Activated CD8-positive, alpha-beta memory T cell treated with anti-CD3 and anti-CD28 coated beads for 48 hours (primary cell): ENCODE measurements around the gene RCOR1.

Experiments
- DNase-seq, 3 experiments: peaks; one replicate each; pipeline ENCODE4 v3.0.0-alpha.2; 2020; ENCODE audit warnings: low read depth in 2 of 3, low spot score in 2 of 3

The RCOR1 gene

DNA sequence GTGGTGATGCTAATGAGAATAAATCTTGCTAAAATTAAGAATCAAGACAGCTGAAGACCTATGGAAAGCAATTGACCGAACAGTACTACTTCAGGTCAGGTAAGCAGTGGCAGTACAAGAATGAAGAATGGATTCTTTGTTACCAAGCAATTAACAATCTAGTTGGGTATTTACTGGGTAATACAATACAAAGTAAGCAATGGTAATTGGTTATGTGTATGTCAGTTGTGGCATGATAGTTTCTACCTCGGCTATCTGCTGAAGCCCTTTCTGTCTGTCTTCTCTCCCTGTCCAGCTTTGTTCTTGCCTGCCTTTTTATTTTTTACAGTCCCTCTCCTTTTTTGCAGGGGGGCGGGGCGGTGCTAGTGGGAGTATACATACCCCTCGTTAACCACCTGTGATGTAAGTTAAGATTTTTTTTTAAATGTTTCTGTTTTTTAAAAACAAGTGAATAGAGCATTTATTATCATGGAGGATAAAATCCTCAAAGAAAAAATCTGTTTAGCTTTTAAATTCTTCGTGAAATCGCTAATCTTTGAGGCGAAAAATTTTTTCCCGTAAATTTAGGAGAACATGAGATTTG is 75.9 kb downstream of the RCOR1 start:
- no peak for DNase-seq

DNA sequence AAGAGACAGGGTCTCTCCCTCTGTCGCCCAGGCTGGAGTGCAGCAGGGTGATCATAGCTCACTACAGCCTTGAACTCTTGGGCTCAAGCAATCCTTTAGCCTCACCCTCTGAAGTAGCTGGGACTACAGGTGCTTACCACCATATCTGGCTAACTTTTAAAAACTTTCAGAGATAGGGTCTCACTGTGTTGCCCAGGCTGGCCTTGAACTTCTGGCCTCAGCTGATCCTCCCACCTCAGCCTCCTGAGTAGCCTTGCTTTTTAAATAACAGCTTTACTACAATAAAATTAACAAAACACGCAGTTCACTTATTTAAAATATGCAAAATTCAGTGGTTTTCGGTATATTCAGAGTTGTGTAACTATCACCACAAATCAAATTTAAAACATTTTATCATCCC is 79.0 kb downstream of the RCOR1 start:
- DNase-seq = no peak

DNA sequence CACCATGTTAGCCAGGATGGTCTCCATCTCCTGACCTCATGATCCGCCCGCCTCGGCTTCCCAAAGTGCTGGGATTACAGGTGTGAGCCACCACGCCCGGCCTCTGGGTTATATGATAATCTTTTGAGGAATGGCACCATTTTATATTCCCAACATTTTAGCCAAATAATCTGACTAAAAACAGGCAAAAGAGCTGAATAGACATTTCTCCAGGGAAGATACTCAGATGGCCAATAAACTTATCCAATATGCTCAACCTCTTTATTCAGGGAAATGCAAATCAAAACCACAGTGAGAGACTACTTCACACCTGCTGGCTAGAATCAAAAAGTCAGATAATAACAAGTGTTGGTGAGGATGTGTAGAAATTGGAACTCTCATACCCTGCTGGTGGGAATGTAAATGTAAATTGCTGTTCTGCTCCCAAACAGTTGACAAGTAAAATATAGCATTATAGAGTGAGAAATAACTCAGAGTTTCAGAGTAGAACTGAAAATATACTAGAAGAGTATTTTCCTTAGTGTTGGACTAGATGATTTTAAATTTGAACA is 80.0 kb downstream of the RCOR1 start:
- DNase-seq = no peak

DNA sequence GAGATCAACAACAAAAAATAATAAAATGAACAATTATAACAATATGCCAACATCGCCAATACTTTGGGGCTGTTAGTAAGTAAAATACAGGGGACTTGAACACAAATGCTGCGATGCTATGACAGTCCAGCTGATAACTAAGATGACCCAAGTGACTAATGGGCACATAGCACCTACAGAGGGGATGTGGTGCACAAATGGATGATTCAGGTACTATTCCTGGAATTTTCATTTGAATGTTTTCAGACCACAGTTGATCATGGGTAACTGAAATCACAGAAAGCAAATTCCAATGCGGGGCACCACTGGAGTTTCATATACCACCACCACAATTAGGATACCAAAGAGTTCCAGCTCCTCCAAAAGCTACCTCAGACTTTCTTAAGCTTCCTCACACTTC is 82.9 kb downstream of the RCOR1 start:
- no peak for DNase-seq

GRCh38 chr14:102678394-102678793 is 85.9 kb downstream of the RCOR1 start:
- no peak for DNase-seq

DNA sequence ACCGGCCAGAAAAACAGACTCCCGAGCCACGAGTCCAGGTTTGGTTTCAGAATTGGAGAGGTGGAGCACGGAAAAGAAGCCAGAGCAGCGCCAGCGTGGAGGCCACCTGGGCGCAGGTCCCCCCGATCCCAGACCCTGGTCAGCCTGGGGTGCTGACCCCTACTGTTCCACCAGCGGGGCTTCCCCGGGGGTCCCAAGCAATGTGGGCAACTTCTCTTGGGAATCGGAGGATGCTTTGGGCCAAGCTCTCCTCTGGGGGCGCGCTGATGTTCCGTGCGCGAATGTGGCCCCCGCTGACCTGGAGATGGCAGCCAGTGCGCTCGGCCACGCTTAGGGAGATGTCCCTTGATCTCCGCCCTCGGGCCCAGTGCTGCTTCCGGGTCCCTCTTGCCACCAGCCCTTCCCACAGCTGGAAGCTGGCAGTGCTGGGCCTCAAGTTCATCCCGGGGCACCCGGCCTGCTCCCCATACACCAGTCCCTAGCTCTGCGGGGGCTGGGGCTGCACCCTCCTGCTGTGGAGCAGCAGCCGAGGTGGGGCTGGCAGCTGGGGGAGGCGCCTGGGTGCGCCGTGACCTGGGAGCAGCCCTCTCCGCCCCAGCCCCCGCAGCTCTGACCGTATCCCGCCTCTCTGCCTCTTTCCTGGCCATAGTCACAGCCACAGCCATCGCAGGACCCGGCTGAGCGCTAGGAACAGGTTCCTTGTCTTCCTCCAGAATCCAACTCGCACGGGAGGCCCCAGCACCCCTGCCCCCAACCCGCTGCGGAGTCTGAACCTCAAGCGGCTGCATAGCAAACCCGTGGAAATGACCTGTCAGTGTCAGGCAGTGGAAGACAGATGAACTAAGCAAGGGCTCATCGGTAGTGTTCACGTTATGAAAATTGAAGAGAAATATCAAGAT is 91.2 kb downstream of the RCOR1 start:
- DNase-seq = no peak

DNA sequence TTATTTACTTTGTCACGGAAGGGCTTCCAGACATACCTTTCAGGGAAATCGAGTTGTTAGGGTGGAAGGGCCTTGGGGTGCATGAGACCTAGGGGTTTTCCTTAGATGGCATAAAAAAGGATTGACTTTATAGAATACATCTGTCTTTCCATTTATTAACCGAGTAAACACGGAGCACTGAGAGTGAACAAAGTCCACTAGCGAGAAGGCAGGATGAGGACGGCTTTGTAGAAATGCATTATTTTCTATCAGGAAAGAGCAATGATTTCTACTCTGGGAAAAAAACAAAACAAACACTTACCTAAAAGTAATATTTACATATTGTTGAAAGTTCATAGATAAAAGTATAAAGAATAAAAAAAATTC is 91.8 kb downstream of the RCOR1 start:
- no peak for DNase-seq

GRCh38 chr14:102686196-102686801 is 93.8 kb downstream of the RCOR1 start:
- DNase-seq = no peak

DNA sequence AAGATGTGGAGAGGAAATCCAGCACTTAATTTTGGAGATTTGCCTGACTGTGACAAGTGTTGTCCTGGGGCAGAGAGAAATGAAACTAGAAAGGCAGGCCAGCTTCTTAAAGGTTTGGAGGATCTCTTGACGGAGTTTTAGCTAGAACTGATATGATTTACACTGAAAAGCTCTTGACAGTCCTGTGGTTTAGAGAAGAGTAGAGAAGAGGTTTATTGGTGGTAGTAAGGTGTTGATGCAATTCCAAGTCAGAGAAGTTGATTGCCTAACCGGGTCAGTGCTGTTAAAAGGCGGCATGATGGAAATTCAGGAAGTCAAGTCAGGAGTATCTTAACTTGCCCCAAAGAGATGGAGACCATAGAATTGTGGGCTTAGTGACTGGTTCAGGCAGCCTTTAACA is 95.8 kb downstream of the RCOR1 start:
- DNase-seq = no peak

DNA sequence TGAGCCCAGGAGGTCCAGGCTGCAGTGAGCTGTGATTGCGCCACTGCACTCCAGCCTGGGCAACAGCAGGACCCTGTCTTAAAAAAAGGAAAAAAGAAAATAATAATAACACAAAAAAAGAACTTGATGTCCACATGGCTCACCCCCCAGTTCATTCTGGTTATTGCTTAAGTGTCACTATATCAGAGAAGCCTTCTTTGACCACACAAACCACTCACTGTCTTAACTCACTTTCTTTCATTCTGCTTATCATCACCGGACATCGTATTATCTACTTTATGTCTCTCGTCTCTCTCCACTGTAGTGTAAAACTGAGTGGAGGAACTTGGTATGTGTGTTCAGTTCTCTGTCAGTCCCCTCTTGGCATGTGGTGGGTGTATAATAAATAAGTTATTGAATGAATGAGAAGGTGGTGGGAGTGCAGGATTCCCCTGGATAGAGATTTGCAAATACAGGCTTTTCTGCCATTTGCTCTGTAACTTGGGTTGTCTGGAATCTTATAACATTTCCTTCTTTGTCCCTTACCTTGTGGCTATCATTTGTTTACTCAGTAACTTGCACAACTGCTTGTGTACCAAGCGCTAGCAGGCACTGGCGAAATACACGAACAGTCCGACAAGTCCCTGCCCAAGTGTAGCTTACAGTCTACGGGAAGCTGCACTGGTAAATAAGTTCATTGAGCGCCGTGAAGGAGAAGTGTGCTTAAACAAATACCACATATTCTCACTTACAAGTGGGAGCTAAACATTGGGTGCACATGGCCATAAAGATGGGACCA is 98.2 kb downstream of the RCOR1 start:
- no peak for DNase-seq

GRCh38 chr14:102691763-102692162 is 99.3 kb downstream of the RCOR1 start:
- DNase-seq = no peak

- DNase-seq = no peak
These were observed 99.9 kb downstream of the RCOR1 start for GRCh38 chr14:102692334-102692733.

DNA sequence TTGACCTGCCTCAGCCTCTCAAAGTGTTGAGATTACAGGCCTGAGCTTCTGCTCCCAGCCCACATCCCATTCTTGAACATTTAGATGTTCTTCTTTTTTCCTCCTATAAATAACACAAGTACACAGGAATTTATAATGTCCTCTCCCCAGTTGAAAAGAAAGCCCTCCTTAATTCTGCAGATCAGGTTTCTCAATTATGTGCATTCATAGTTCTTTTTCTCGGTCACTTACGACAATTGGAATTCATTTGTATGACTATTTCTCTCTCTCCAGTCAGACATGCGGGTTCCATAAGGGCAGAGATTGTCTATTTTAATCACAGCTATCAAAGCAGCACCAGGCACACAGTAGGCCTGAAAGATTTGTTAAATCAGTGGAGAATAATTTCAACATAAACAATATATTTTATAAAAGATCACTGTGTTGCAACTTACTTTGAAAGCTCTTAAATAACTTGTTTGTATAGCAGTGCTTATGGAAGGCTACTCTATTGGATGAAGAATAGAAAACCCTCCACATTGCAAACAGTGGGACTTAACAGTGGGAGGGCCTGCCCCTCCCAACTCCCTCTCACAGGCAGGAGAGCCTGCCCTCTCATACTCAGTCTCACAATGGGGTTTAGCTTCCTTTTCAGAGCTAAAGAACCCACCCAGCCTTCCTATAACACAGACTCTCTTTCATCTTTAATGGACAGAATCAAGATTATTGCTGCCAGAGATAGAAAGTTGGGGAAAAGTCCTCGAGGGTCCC is 100.7 kb downstream of the RCOR1 start:
- no peak for DNase-seq

- DNase-seq = peak in 1 of 3 experiments; percentile 27
These were observed 102.2 kb downstream of the RCOR1 start for GRCh38 chr14:102694530-102695166.

GRCh38 chr14:102695167-102695555 is 102.7 kb downstream of the RCOR1 start:
- DNase-seq = no peak

DNA sequence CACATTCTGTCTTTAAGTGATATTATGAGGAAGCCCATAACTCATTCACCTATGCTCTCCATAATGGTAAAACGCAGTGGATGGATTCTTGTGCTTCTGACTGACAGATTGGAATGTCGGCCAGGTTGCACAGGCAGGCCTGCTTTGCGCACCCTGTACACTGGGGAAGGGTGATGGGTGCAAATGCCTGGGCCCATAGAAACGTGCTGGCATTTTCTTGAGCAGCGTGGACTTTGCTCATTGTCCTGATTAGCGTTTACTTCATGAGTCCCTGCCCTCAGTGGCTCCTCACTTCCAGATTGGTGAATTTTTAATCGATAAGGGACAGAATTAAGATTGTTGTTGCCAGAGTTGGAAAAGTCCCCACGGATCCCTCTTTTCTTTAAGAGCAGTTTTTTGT is 103.9 kb downstream of the RCOR1 start:
- no peak for DNase-seq

DNA sequence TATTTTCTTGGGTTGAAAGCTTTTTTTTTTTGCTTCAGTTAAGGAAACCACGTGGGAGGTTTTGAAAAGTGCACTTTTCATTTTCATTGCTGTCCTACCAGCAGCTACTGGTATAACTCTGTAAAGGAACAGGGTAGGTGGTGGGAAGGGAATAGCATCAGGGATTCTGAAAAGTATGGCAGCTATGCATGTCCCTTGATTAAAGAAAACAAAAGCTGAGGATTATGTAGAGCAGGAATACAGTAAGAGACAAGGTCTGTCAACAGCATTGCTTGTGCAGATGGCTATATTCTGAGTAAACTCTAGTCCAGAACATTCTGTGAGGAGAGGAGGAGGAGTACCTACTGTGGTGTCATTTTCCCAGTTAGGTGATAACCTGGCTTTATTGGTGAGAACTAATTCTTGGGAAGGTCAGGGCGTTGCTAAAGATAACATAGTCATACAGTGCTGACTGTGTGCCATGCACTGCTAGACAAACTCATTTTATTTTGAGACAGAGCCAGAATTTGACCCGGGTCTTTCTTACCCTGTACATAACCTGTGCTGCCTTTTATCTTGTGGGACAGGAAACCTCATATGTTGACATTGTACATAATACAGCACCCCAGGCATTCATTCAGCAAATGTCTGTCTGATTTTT is 104.5 kb downstream of the RCOR1 start:
- DNase-seq = no peak

DNA sequence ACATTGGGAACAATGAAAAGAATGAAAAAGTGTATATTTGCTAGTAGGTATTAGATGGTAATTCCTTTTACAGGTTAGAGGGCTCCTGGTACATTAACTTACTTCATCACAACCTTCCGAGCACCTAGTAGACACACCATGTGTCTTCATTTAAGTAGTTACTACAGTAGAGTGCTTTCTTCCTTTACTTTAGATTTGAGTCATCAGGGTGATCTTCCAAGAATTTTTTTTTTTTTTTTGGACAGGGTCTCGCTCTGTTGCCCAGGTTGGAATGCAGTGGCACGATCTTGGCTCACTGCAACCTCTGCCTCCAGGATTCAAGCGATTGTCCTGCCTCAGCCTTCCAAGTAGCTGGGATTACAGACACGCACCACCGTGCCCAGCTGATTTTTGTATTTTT is 105.1 kb downstream of the RCOR1 start:
- no peak for DNase-seq

DNA sequence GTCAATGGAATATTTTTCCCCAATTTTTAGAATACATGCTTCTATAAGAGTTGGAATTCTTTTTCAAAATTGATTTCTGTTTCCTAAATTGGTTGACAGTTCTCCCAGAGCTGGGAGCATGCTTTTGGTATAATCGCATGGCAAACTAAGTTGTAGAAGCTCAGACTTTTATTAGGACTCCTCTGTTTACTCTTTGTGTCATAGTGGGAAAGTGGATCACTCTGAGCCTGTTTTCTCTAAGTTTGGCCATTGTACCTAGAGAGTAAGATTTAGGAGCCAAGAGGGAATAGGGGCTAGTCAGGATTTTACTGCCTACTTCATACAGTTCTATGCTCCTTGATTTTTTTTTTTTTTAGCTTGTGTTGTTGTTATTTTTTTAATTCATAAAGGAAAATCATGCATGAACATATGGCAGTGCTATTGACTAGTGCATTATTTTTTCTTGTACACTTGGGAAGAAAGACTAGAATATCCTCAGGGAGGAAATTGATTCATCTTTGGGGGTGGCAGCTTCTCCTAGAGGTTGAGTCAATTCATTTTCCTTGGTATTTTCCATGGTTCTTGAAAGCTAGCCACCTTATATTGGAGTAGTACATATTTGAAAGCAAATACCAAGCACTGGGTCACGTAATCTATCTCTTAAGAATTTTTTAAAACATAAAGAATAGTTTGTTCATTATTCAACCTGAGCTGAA is 107.1 kb downstream of the RCOR1 start:
- no peak for DNase-seq
